NB4 (cell line): Measurements from ENCODE around the gene OR10V1.

Experiments used
- DNase-seq: peaks from one replicate; pipeline ENCODE4 v3.0.0; 2010; ENCODE audit warnings: low read depth
- H3K4me3 ChIP-seq: one replicate; pipeline ENCODE4 v1.5.1; 2011; ENCODE audit warnings: mild to moderate bottlenecking, low read depth, low read length, moderate library complexity
- MYC ChIP-seq: IDR thresholded peaks from 2 replicates; pipeline ENCODE4 v1.6.1; 2011; ENCODE audit warnings: low read depth, low read length
- POLR2A ChIP-seq: IDR thresholded peaks from 2 replicates; pipeline ENCODE4 v1.6.1; 2011; ENCODE audit warnings: mild to moderate bottlenecking; ENCODE audit not compliant: insufficient read length; ENCODE audit errors: extremely low read depth
- TF ChIP-seq, protein P1 (sequence below): IDR thresholded peaks from 2 replicates; pipeline ENCODE4 v1.6.1; 2011; ENCODE audit warnings: low read depth, low read length
- TF ChIP-seq, protein P2 (sequence below): IDR thresholded peaks from one replicate; pipeline ENCODE4 v1.5.1; 2012; ENCODE audit warnings: low read depth, low read length

OR10V1 gene

DNA sequence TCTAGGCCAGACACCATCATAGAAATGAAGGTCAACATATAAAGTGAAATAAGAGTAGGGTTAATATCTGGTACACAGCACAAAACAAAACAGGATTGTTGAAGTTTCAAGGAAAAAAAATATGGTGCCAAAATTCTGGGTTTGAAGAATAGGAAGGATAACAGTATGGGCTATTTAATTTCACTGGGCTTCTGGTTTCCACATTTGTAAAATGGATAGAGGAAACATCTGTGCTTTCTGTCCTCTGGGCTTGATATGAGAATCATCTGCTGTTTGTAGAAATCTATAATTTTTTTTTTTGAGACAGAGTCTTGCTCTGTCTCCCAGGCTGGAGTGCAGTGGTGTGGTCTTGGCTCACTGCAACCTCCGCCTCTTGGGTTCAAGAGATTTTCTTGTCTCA, 13.8 kb upstream of the OR10V1 start:
- TF ChIP-seq POLR2A (no peak), MYC (no peak)
- TF ChIP-seq, protein P1, sequence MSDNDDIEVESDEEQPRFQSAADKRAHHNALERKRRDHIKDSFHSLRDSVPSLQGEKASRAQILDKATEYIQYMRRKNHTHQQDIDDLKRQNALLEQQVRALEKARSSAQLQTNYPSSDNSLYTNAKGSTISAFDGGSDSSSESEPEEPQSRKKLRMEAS: no peak
- TF ChIP-seq, protein P2, sequence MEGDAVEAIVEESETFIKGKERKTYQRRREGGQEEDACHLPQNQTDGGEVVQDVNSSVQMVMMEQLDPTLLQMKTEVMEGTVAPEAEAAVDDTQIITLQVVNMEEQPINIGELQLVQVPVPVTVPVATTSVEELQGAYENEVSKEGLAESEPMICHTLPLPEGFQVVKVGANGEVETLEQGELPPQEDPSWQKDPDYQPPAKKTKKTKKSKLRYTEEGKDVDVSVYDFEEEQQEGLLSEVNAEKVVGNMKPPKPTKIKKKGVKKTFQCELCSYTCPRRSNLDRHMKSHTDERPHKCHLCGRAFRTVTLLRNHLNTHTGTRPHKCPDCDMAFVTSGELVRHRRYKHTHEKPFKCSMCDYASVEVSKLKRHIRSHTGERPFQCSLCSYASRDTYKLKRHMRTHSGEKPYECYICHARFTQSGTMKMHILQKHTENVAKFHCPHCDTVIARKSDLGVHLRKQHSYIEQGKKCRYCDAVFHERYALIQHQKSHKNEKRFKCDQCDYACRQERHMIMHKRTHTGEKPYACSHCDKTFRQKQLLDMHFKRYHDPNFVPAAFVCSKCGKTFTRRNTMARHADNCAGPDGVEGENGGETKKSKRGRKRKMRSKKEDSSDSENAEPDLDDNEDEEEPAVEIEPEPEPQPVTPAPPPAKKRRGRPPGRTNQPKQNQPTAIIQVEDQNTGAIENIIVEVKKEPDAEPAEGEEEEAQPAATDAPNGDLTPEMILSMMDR: no peak
- DNase-seq: no peak

DNA sequence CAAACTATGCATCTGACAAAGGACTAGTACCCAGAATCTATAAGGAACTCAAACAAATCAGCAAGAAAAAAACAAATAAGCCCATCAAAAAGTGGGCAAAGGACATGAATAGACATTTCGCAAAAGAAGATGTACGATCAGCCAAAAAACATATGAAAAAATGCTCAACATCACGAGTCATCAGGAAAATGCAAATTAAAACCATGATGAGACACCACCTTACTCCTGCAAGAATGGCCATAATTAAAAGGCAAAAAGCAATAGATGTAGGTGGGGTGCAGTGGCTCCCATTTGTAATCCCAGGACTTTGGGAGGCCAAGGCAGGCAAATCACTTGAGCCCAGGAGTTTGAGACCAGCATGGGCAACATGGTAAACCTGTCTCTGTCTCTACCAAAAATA, 10.4 kb upstream of the OR10V1 start:
- TF ChIP-seq, protein P1: no peak
- no peak for DNase-seq
- H3K4me3 ChIP-seq: no peak overlapping the region

More for the DNA sequence above, 13.8 kb upstream of the OR10V1 start:
- H3K4me3 ChIP-seq: no peak overlapping the region

DNA sequence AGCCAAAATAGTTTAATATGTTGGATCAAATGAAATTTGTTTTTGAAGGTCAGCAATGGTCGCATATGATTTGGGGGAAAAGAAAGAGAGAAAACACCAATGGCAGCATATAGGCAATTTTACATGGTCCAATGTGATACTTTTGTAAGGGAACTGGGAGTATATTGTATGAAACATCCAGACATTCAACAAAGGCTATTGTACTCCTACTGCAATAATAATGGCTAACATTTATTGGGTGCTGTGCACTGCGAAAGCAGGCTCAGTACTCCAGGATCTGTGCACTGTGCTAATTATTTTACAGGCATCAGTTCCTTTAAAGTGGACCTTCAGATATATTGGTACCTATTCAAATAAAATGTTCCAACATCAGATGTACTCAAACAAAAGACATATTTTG, 5.9 kb upstream of the OR10V1 start:
- H3K4me3 ChIP-seq: no peak overlapping the region
- TF ChIP-seq, protein P2: no peak
- TF ChIP-seq, protein P1: no peak
- no peak for DNase-seq

DNA sequence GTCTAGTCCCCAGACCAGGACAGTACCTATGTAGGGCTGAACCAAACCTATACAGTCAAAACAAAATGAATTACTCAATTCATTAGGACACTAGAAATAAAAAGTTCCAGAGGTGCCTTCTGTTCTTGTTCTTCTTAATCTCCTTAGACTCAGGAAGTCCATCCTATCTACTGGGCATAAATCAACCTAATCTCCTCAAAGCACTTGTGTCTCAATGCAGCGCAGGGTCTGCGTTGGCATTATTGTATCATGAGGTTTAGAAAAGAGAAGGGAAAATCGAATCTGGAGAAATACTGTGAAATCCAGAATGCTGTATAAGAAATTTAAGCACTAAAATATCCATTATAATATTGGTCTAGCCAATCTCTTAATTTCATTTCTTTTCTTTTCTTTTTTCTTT, 2.4 kb upstream of the OR10V1 start:
- TF ChIP-seq POLR2A: no peak
- TF ChIP-seq, protein P2: no peak
- TF ChIP-seq, protein P1: no peak
- no peak for TF ChIP-seq MYC
- no peak overlapping the region for H3K4me3 ChIP-seq
- no peak for DNase-seq

DNA sequence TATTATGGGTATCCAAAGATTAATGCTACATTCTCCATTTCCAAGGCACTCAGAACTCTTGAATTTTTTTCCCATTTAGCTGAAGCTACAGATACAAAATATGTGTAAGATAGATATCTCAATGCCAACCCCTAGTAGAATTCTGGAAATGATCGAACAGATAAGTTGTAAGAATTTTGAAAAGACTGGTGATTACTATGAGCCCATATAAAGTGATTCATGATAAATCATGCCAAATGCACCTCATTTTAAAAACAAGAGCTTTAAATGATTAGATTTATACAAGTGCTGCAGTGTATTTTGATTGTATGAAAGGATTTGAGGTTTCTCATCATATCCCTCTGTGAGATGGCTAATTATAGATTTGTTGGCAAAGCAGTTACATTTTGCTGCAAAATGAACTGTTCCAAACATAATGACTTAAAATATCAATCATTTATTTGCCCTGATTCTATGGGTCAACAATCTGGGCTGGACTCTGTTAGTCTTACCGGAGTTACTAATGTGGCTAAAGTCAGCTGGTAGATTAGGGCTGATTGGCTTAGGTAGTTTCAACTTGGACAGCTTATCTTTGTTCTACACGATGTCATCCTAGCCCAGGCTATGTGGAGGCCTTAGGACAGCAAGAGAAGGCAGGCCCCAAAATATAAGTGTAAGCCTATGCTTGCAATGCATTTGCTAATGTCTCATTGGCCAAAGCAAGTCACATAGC, 3.4 kb downstream of the OR10V1 start:
- TF ChIP-seq POLR2A: no peak
- TF ChIP-seq, protein P2: no peak
- TF ChIP-seq, protein P1: no peak
- TF ChIP-seq MYC: no peak
- DNase-seq: no peak
- no peak overlapping the region for H3K4me3 ChIP-seq

DNA sequence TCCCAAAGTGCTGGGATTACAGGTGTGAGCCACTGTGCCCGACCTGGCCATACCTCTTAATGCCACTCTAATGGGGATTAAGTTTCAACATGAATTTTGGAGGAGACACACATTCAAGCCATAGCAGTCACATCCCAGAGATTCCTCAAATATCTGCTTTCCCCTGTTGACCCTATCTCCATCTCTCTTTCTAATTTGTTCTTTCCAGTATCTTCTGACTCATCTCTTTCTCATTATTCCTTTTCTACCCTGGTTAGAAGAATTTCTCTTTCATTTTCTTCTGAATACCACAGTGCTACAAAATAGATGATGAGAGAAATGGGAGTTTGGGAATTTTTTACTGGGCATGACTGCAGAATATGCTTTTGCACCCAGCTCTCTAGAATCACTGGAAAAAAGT, 5.1 kb downstream of the OR10V1 start:
- TF ChIP-seq POLR2A: no peak
- TF ChIP-seq, protein P1: no peak
- TF ChIP-seq, protein P2: no peak
- no peak for TF ChIP-seq MYC
- no peak for DNase-seq
- no peak overlapping the region for H3K4me3 ChIP-seq
